Vagina (tissue), 2 donors: ENCODE data around the gene PLEKHD1. TPM values are rescaled to one million over a fixed set of nuclear protein-coding genes. Genes with fewer than 3 reads are reported as not detected.

ENCODE experiments used
- DNase-seq, 2 donors: peaks; one replicate each; pipeline ENCODE4 v3.0.0-alpha.2; 2017; ENCODE audit errors: extremely low spot score in 2 of 2
- H3K27ac ChIP-seq: fragments of 200-600 bp; sonication (generic); one replicate; pipeline ENCODE4 v1.5.1; 2019
- H3K27me3 ChIP-seq: fragments of 200-600 bp; sonication (generic); one replicate; pipeline ENCODE4 v1.5.1; 2019
- H3K36me3 ChIP-seq, 2 donors: fragments of 200-600 bp; sonication (generic); one replicate each; pipeline ENCODE4 v1.5.1; 2017 to 2019
- H3K4me1 ChIP-seq: fragments of 200-600 bp; sonication (generic); one replicate; pipeline ENCODE4 v1.5.1; 2019
- H3K4me3 ChIP-seq, 2 donors: fragments of 200-600 bp; sonication (generic); 1 replicate in 1 of 2; 2 replicates in 1 of 2; pipeline ENCODE4 v1.5.1; 2016 to 2019
- H3K9me3 ChIP-seq: fragments of 200-600 bp; sonication (generic); one replicate; pipeline ENCODE4 v1.5.1; 2019
- CTCF ChIP-seq, 3 experiments: fragments of 450-650 bp in 2 of 3; fragments of 200-600 bp in 1 of 3; sonication (generic) in 1 of 3; IDR thresholded peaks; one replicate each; pipeline ENCODE4 v1.5.1; 2017 to 2019; ENCODE audit warnings: antibody characterized with exemption in 3 of 3, mild to moderate bottlenecking in 2 of 3, moderate library complexity in 2 of 3
- POLR2A ChIP-seq, 2 donors: fragments of 450-650 bp; IDR thresholded peaks; one replicate each; pipeline ENCODE4 v1.6.1; 2017; ENCODE audit warnings: antibody characterized with exemption in 2 of 2, mild to moderate bottlenecking in 2 of 2, moderate library complexity in 2 of 2
- POLR2AphosphoS5 ChIP-seq, 2 donors: sonication (generic); formaldehyde crosslinking; IDR thresholded peaks; one replicate each; pipeline ENCODE4 v1.9.0; 2017; ENCODE audit warnings: antibody characterized with exemption in 2 of 2, mild to moderate bottlenecking in 2 of 2, low read depth in 1 of 2; ENCODE audit not compliant: insufficient read depth in 1 of 2
- intact Hi-C: fragments of 100-400 bp; cut with DNase I; formaldehyde crosslinking; loops from one replicate; pipeline ENCODE4 v1.15.1; 2023
- total RNA-seq: library from RNA; depleted of rRNA; stranded (reverse); fragments of >200 nt; gene quantifications from one replicate; pipeline ENCODE4 v1.2.3, GENCODE V29; 2016

Gene PLEKHD1
- total RNA-seq, 1 donor from 2014 or later: not detected

GRCh38 chr14:69572030-69572840, 87.7 kb downstream of the PLEKHD1 start:
- intact Hi-C loops: loop anchor here (10.0 kb wide), 1 partner anchor 1013 kb away; no protein-coding TSS in a partner anchor
- DNase-seq: no peak
- peak overlapping the region; percentile 28 to 53 for H3K4me3 ChIP-seq
- H3K36me3 ChIP-seq: no peaks in the 10 kb centered on the region
- H3K27ac ChIP-seq: no peak overlapping the region
- H3K9me3 ChIP-seq: no peaks in the 10 kb centered on the region
- no peak for TF ChIP-seq CTCF (IDR thresholded peaks at IDR 0.05)
- no peak for TF ChIP-seq POLR2AphosphoS5 (IDR thresholded peaks at IDR 0.05; ENCODE audit: insufficient read depth in 1 of 2, low read depth in 1 of 2)
- no peak for TF ChIP-seq POLR2A (IDR thresholded peaks at IDR 0.05)
- H3K27me3 ChIP-seq: no peaks in the 10 kb centered on the region
- H3K4me1 ChIP-seq: peaks cover 27% of the 10 kb centered on the region

DNA sequence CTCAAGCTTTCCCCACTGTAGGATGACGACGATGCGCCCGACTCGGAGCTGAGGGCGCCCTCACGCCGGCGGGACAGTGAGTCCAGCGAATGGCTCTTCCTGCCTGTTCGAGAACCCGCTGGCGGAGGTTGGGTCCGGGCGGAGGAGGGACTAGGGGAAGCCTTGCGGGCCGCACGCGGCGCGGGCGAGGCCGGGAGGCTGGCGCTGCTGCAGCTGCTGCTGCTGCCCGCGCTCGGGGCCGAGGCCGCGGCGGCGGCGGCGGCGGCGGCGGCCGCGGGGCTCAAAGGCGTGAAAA, 88.3 kb downstream of the PLEKHD1 start:
- no peak for DNase-seq
- H3K4me1 ChIP-seq: peaks cover 27% of the 10 kb centered on the region
- intact Hi-C loops: loop anchor here (10.0 kb wide), 1 partner anchor 1012 kb away; no protein-coding TSS in a partner anchor
- no peaks in the 10 kb centered on the region for H3K9me3 ChIP-seq
- TF ChIP-seq POLR2AphosphoS5 (IDR thresholded peaks at IDR 0.05; ENCODE audit: insufficient read depth in 1 of 2, low read depth in 1 of 2) (no peak), CTCF (IDR thresholded peaks at IDR 0.05) (no peak), POLR2A (IDR thresholded peaks at IDR 0.05) (no peak)
- H3K36me3 ChIP-seq: no peaks in the 10 kb centered on the region
- H3K27ac ChIP-seq: no peak overlapping the region
- no peaks in the 10 kb centered on the region for H3K27me3 ChIP-seq
- peak overlapping the region; percentile 28 to 53 for H3K4me3 ChIP-seq

GRCh38 chr14:69573205-69573830, 88.8 kb downstream of the PLEKHD1 start:
- no peak for DNase-seq
- no peaks in the 10 kb centered on the region for H3K36me3 ChIP-seq
- intact Hi-C loops: loop anchor here (10.0 kb wide), 1 partner anchor 1011 kb away; no protein-coding TSS in a partner anchor
- H3K27me3 ChIP-seq: no peaks in the 10 kb centered on the region
- TF ChIP-seq POLR2A (IDR thresholded peaks at IDR 0.05) (no peak), CTCF (IDR thresholded peaks at IDR 0.05) (no peak), POLR2AphosphoS5 (IDR thresholded peaks at IDR 0.05; ENCODE audit: insufficient read depth in 1 of 2, low read depth in 1 of 2) (no peak)
- peak overlapping the region in 1 of 2 donors; percentile 53 for H3K4me3 ChIP-seq
- no peaks in the 10 kb centered on the region for H3K9me3 ChIP-seq
- H3K27ac ChIP-seq: no peak overlapping the region
- peaks cover 27% of the 10 kb centered on the region for H3K4me1 ChIP-seq

DNA sequence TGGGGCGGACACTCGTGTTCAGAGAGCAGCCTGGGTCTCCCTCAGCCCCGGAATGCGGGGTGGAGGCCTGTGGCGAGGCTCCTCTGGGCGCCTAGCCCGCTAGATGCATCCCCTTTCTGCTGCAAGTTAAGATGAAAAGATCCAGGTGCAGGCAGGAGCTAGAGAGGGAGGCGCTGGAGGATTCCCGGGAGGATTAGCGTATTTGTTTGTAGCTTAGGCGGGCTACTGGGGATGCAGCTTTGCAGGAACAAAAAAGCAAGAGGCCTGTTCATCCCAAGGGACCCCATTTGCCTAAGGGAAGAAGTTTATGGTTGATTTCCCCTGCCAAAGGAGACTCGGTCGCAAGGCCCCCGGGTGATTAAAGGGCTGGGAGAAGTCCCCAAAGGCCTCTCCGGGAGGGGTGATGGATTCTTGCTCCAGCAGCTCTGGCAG, 89.3 kb downstream of the PLEKHD1 start:
- Histone ChIP-seq H3K36me3 (no peaks in the 10 kb centered on the region), H3K4me3 (peak overlapping the region in 1 of 2 donors; percentile 53), H3K27ac (no peak overlapping the region), H3K27me3 (no peaks in the 10 kb centered on the region), H3K4me1 (peaks cover 27% of the 10 kb centered on the region), H3K9me3 (no peaks in the 10 kb centered on the region)
- intact Hi-C loops: loop anchor here (10.0 kb wide), 1 partner anchor 1011 kb away; no protein-coding TSS in a partner anchor
- DNase-seq: no peak
- TF ChIP-seq CTCF (IDR thresholded peaks at IDR 0.05) (no peak), POLR2A (IDR thresholded peaks at IDR 0.05) (no peak), POLR2AphosphoS5 (IDR thresholded peaks at IDR 0.05; ENCODE audit: insufficient read depth in 1 of 2, low read depth in 1 of 2) (no peak)
